ENCODE data around the gene PCSK1. TPM values are rescaled to one million over a fixed set of nuclear protein-coding genes. Genes with fewer than 3 reads are reported as not detected.

Gene PCSK1
- total RNA-seq = 0.18 TPM
- long read RNA-seq, partial matches to known transcripts = 0 of 1 reads
- long read RNA-seq, other reads (novel, unspliced or antisense) = 1 of 1 reads

DNA sequence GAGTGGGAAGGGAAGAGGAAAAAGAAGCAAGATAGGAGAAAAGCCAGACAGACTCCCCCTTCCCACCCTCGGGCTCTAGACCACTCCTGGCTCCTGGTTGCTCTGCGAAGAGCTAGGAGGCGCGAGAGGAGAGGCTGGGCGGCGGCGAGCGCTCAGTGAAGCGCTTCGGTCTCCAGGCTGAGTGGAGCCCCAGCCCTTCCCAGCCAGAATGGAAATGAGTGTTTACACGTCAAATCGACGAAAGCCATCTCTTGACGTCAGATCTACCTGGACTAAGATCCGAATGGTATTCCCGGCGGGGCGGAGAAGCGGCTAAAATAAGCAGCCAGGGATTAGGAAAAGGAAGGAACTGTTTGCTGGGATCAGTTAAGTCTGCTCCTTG, at the start of gene PCSK1:
Gene PCSK1, minus strand, starts transcription at position 183 of the 382 bp plus-strand sequence. CDS start 206 bp downstream, outside the sequence.
- Histone ChIP-seq H3K27me3 (ENCODE audit: low read depth) (peaks cover 57% of the 10 kb centered on the region), H3K36me3 (no peaks in the 10 kb centered on the region), H3K27ac (no peak within 1 kb of the TSS), H3K4me3 (no peak within 1 kb of the TSS), H3K4me1 (peaks cover 6% of the 10 kb centered on the region), H3K9me3 (no peaks in the 10 kb centered on the region)
- DNase-seq (no peak), ATAC-seq (peak in 1 of 2 donors; percentile 15)
- TF ChIP-seq, protein P1, sequence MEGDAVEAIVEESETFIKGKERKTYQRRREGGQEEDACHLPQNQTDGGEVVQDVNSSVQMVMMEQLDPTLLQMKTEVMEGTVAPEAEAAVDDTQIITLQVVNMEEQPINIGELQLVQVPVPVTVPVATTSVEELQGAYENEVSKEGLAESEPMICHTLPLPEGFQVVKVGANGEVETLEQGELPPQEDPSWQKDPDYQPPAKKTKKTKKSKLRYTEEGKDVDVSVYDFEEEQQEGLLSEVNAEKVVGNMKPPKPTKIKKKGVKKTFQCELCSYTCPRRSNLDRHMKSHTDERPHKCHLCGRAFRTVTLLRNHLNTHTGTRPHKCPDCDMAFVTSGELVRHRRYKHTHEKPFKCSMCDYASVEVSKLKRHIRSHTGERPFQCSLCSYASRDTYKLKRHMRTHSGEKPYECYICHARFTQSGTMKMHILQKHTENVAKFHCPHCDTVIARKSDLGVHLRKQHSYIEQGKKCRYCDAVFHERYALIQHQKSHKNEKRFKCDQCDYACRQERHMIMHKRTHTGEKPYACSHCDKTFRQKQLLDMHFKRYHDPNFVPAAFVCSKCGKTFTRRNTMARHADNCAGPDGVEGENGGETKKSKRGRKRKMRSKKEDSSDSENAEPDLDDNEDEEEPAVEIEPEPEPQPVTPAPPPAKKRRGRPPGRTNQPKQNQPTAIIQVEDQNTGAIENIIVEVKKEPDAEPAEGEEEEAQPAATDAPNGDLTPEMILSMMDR (IDR thresholded peaks at IDR 0.05) = no peak
- intact Hi-C loops (cut with DNase I) = no loop called here

DNA sequence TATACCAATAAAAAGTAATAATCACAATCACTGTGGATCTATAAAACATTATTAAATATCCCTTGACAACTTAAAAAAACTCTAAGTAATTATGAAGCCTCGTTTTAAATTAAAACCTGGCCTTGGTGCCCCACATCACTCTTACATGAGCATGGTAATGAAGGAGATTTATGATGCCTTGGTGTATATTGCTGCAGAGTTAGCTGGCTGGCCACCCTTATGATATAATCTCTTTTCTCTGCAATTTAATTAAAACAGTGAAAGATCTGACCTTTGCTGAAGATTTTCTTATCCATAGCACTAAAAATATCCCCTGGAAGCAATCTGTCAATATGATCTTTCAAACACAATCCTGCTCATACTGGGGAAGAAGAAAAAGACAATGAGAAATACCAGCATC, 48.8 kb upstream of the PCSK1 start:
- no peak overlapping the region for H3K4me3 ChIP-seq
- no peaks in the 10 kb centered on the region for H3K9me3 ChIP-seq
- H3K27me3 ChIP-seq (ENCODE audit: low read depth) = no peaks in the 10 kb centered on the region
- H3K4me1 ChIP-seq = no peaks in the 10 kb centered on the region
- no peak for ATAC-seq
- intact Hi-C loops (cut with DNase I) = no loop called here
- TF ChIP-seq, protein P1 (IDR thresholded peaks at IDR 0.05) = no peak
- H3K36me3 ChIP-seq = no peaks in the 10 kb centered on the region
- no peak for DNase-seq
- no peak overlapping the region for H3K27ac ChIP-seq

DNA sequence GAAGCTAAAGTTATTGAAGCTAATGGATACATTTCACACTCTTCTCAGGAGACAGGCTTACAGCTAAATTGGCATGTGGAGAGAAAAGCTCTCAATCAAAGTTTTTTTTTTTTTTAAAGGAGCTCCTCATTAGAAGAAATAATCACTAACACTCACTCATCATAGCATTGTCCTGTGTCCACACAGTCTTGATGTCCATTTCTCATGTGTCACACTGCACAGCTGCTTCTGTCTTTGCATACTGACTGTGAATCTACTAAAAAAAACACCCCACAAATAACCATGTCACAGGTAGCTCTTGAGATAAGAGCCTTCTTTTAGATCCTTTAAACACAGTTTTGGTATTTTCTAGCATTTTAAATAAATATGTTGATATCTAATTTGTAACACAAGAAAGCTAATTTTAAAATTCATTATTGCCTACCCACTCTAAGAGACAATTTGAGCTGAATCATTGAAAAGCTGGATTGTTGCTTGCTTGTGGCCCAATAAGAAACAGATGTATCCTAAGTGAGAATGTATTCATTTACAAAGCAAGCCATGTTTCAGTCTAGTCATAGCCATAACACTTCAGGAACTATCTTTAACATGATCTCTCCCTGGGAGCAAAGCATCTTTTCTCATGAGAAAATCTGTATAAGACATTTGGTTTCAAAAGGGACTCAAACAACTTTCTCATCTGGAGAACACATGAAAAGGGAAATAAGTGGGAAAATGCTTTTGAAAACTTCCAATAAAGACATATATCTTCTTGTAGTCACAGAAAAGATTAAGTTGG, 48.1 kb upstream of the PCSK1 start:
- intact Hi-C loops (cut with DNase I) = no loop called here
- Histone ChIP-seq H3K27me3 (ENCODE audit: low read depth) (no peaks in the 10 kb centered on the region), H3K27ac (no peak overlapping the region), H3K9me3 (no peaks in the 10 kb centered on the region), H3K36me3 (no peaks in the 10 kb centered on the region), H3K4me3 (no peak overlapping the region), H3K4me1 (no peaks in the 10 kb centered on the region)
- no peak for ATAC-seq
- TF ChIP-seq, protein P1 (IDR thresholded peaks at IDR 0.05) = no peak
- DNase-seq = no peak

DNA sequence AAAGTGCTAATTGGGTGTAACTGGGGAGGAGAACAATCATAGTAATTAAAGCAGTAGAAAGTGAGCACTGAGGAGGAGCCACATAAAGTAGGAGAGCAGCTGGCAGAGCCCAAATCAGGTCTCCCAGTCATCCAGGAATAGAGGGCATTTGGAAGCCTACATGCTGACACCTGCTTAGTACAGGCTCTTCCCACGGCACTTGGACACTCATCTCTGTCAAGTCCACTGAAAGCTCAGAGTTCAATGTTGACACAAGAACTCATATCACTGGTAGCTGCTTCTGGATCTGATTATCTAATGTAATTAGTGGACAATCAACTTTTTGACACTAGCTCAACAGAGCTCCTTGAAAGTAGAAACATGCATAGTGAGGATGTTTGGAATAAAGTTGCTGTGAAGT, 45.9 kb upstream of the PCSK1 start:
- Histone ChIP-seq H3K9me3 (no peaks in the 10 kb centered on the region), H3K4me3 (no peak overlapping the region), H3K27me3 (ENCODE audit: low read depth) (no peaks in the 10 kb centered on the region), H3K4me1 (no peaks in the 10 kb centered on the region), H3K27ac (no peak overlapping the region), H3K36me3 (no peaks in the 10 kb centered on the region)
- TF ChIP-seq, protein P1 (IDR thresholded peaks at IDR 0.05) = no peak
- ATAC-seq = no peak
- no peak for DNase-seq
- intact Hi-C loops (cut with DNase I) = no loop called here

DNA sequence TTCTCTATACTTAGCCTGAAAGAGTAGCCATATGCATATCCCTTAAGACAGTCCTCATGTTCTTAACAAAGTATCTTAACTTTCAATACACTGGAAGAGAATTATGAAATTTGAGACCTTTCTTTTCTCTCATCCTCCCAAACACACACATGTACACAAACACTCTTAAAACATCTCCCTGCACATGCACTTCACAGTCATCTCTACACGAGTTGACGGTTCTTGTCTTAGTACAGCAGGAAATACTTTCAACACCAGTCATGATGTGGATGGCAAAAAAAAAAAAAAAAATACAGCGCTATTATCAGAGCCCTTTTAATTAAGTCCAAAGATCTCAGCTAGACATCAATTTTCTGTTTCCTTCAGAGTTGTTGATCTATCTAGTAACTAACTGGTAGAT, 43.6 kb upstream of the PCSK1 start:
- H3K9me3 ChIP-seq = no peaks in the 10 kb centered on the region
- DNase-seq = no peak
- no peaks in the 10 kb centered on the region for H3K36me3 ChIP-seq
- no peak for ATAC-seq
- H3K4me1 ChIP-seq = no peaks in the 10 kb centered on the region
- no peaks in the 10 kb centered on the region for H3K27me3 ChIP-seq (ENCODE audit: low read depth)
- intact Hi-C loops (cut with DNase I) = no loop called here
- no peak overlapping the region for H3K27ac ChIP-seq
- TF ChIP-seq, protein P1 (IDR thresholded peaks at IDR 0.05) = no peak
- no peak overlapping the region for H3K4me3 ChIP-seq

All from lower lobe of right lung (tissue), 2 donors.